HCT116 (cell line): ENCODE data around the gene CCNB2. TPM values are rescaled to one million over a fixed set of nuclear protein-coding genes. Genes with fewer than 3 reads are reported as not detected.

Experiments
- ATAC-seq: fragments of 200-7000 bp; cut with Tn5 transposase; 2 replicates; pipeline ENCODE4 v1.9.1; 2020; ENCODE audit warnings: mild to moderate bottlenecking, moderate library complexity
- BruUV-seq: library from RNA; stranded (reverse); fragments of 400-500 nt; replicated peaks from 2 replicates; lab custom pipeline; 2021; lab: Mats Ljungman, UMichigan
- CTCF ChIA-PET: fragments of 300-600 bp; sonication (Branson Sonifier 250); formaldehyde crosslinking; loops from one replicate; lab custom pipeline; 2021; ENCODE audit warnings: antibody characterized with exemption; lab: Charles Lee
- POLR2A ChIA-PET: fragments of 300-600, 350-600 bp; sonication (Branson Sonifier 250); formaldehyde crosslinking; loops from one replicate; lab custom pipeline; 2021; ENCODE audit warnings: antibody characterized with exemption; lab: Charles Lee
- RAD21 ChIA-PET, 2 experiments: fragments of 300-600 bp; sonication (Branson Sonifier 250); formaldehyde crosslinking; loops; one replicate each; lab custom pipeline; 2023; ENCODE audit warnings: low total read pairs in 2 of 2; ENCODE audit not compliant: uncharacterized antibody in 2 of 2, unreplicated experiment in 2 of 2, low non-redundant PET in 1 of 2; lab: Charles Lee
- DNase-seq: peaks from one replicate; pipeline ENCODE4 v3.0.0-alpha.2; 2010; ENCODE audit warnings: low read depth, low spot score
- H2AFZ ChIP-seq: fragments of 200-600 bp; shearing (Covaris generic), sonication (generic); 2 replicates; pipeline ENCODE4 v1.6.1; 2017; ENCODE audit warnings: low read depth, mixed run types, mixed read lengths, antibody characterized with exemption, low read length; ENCODE audit not compliant: poor library complexity, severe bottlenecking
- H3K27ac ChIP-seq: 2 replicates; pipeline ENCODE4 v1.5.1; 2012; ENCODE audit warnings: low read depth, low read length
- H3K27me3 ChIP-seq: fragments of 200-600 bp; sonication (generic); 2 replicates; pipeline ENCODE4 v1.6.1; 2016; ENCODE audit warnings: mixed run types, low read length, mixed read lengths; ENCODE audit not compliant: insufficient read depth
- H3K36me3 ChIP-seq, 2 experiments: fragments of 200-500 bp in 1 of 2; fragments of 200-600 bp in 1 of 2; sonication (Bioruptor generic) in 1 of 2; sonication (generic) in 1 of 2; 2 replicates each; pipeline versions ENCODE4 v1.5.1 to v1.6.1; 2014 to 2016; ENCODE audit warnings: low read length in 2 of 2, inconsistent platforms in 1 of 2, mixed read lengths in 1 of 2, mixed run types in 1 of 2; ENCODE audit not compliant: insufficient read depth in 2 of 2, control insufficient read depth in 1 of 2
- H3K4me1 ChIP-seq, 2 experiments: fragments of 200-600 bp in 1 of 2; sonication (generic) in 1 of 2; 2 replicates each; pipeline versions ENCODE4 v1.5.1 to v1.6.1; 2012 to 2017; ENCODE audit warnings: low read length in 2 of 2, inconsistent platforms in 1 of 2, mild to moderate bottlenecking in 1 of 2, mixed read lengths in 1 of 2, mixed run types in 1 of 2, moderate library complexity in 1 of 2; ENCODE audit not compliant: insufficient read depth in 2 of 2, control insufficient read depth in 1 of 2
- H3K4me2 ChIP-seq: fragments of 200-600 bp; sonication (generic); 2 replicates; pipeline ENCODE4 v1.6.1; 2017; ENCODE audit warnings: mixed run types, low read length, mixed read lengths
- H3K4me3 ChIP-seq, 2 experiments: fragments of 200-600 bp in 1 of 2; sonication (generic) in 1 of 2; replicated peaks in 1 of 2; 2 replicates each; pipeline ENCODE4 v1.5.1; 2011 to 2016; ENCODE audit warnings: low read length in 2 of 2, control low read depth in 1 of 2, low read depth in 1 of 2, mild to moderate bottlenecking in 1 of 2, mixed read lengths in 1 of 2, mixed run types in 1 of 2
- H3K79me2 ChIP-seq: fragments of 200-600 bp; sonication (generic); 2 replicates; pipeline ENCODE4 v1.6.1; 2017; ENCODE audit warnings: mild to moderate bottlenecking, mixed run types, low read length, moderate library complexity, mixed read lengths; ENCODE audit not compliant: insufficient read depth
- H3K9ac ChIP-seq: fragments of 200-600 bp; sonication (generic); 2 replicates; pipeline ENCODE4 v1.6.1; 2016; ENCODE audit warnings: low read length, mixed read lengths
- H3K9me2 ChIP-seq: fragments of 200-600 bp; sonication (generic), shearing (Covaris generic); 2 replicates; pipeline ENCODE4 v1.6.1; 2017; ENCODE audit warnings: mixed run types, mild to moderate bottlenecking, moderate library complexity; ENCODE audit not compliant: insufficient read depth
- H3K9me3 ChIP-seq, 2 experiments: fragments of 200-500 bp in 1 of 2; fragments of 200-600 bp in 1 of 2; sonication (Bioruptor generic) in 1 of 2; sonication (generic) in 1 of 2; 2 replicates each; pipeline ENCODE4 v1.6.1; 2014 to 2017; ENCODE audit warnings: low read length in 2 of 2, mixed read lengths in 2 of 2, inconsistent platforms in 1 of 2, low read depth in 1 of 2, mild to moderate bottlenecking in 1 of 2, mixed run types in 1 of 2, moderate library complexity in 1 of 2; ENCODE audit not compliant: control insufficient read depth in 1 of 2, insufficient read depth in 1 of 2
- H4K20me1 ChIP-seq: fragments of 200-600 bp; sonication (generic), shearing (Covaris generic); 2 replicates; pipeline ENCODE4 v1.6.1; 2017; ENCODE audit warnings: mixed run types, mild to moderate bottlenecking, moderate library complexity; ENCODE audit not compliant: insufficient read depth
- CEBPB ChIP-seq: IDR thresholded peaks from 2 replicates; pipeline ENCODE4 v1.6.1; 2012; ENCODE audit warnings: low read depth
- CTCF ChIP-seq, 3 experiments: fragments of 200-600 bp in 1 of 3; sonication (generic) in 1 of 3; IDR thresholded peaks in 2 of 3; conservative IDR thresholded peaks in 1 of 3; 2 replicates each; pipeline ENCODE4 v1.5.1; 2012 to 2017; ENCODE audit warnings: low read depth in 2 of 3, low read length in 2 of 3, antibody characterized with exemption in 1 of 3, borderline replicate concordance in 1 of 3, control low read depth in 1 of 3, mild to moderate bottlenecking in 1 of 3, mixed read lengths in 1 of 3, mixed run types in 1 of 3, moderate library complexity in 1 of 3; ENCODE audit not compliant: insufficient read depth in 1 of 3
- EGR1 ChIP-seq: IDR thresholded peaks from 2 replicates; pipeline ENCODE4 v1.6.1; 2012; ENCODE audit warnings: low read depth
- ELF1 ChIP-seq: IDR thresholded peaks from 2 replicates; pipeline ENCODE4 v1.6.1; 2012; ENCODE audit warnings: low read depth, borderline replicate concordance
- EZH2 ChIP-seq: fragments of 200-600 bp; sonication (generic); IDR thresholded peaks from 2 replicates; pipeline ENCODE4 v1.6.1; 2017; ENCODE audit warnings: antibody characterized with exemption, mixed run types
- JUND ChIP-seq: IDR thresholded peaks from 2 replicates; pipeline ENCODE4 v1.6.1; 2012
- MAX ChIP-seq: IDR thresholded peaks from 2 replicates; pipeline ENCODE4 v1.6.1; 2012
- POLR2A ChIP-seq: IDR thresholded peaks from 2 replicates; pipeline ENCODE4 v1.7.0; 2011; ENCODE audit warnings: borderline replicate concordance; ENCODE audit not compliant: insufficient read depth, insufficient read length; ENCODE audit errors: extremely low read depth
- POLR2AphosphoS5 ChIP-seq: IDR thresholded peaks from 2 replicates; pipeline ENCODE4 v1.6.1; 2011; ENCODE audit warnings: mild to moderate bottlenecking, low read depth, low read length, moderate library complexity
- RAD21 ChIP-seq: IDR thresholded peaks from 2 replicates; pipeline ENCODE4 v1.6.1; 2012; ENCODE audit warnings: low read depth, mild to moderate bottlenecking
- SP1 ChIP-seq: IDR thresholded peaks from 2 replicates; pipeline ENCODE4 v1.6.1; 2012; ENCODE audit warnings: low read depth
- SRF ChIP-seq: IDR thresholded peaks from 2 replicates; pipeline ENCODE4 v1.6.1; 2012; ENCODE audit warnings: low read depth
- TCF7L2 ChIP-seq: IDR thresholded peaks from 2 replicates; pipeline ENCODE4 v1.7.0; 2011; ENCODE audit warnings: borderline replicate concordance, inconsistent platforms; ENCODE audit not compliant: insufficient read depth, insufficient read length; ENCODE audit errors: extremely low read depth
- ZNF274 ChIP-seq: fragments of 200-500 bp; sonication (Bioruptor generic); IDR thresholded peaks from 2 replicates; pipeline ENCODE4 v1.6.1; 2014; ENCODE audit warnings: mild to moderate bottlenecking, low read depth, low read length, inconsistent platforms
- intact Hi-C: fragments of 100-400 bp; cut with micrococcal nuclease; formaldehyde crosslinking; loops from 2 replicates; pipeline ENCODE4 v1.10.0; 2022
- total RNA-seq: library from RNA; stranded (reverse); gene quantifications from one replicate; pipeline ENCODE4 v1.2.1, GENCODE V29; 2021; ENCODE audit not compliant: unreplicated experiment

CCNB2 gene
- total RNA-seq, 1 experiment from 2014 or later = 88.7 TPM

GRCh38 chr15:59152694-59153450 is 47.9 kb downstream of the CCNB2 start:
- H3K9me2 ChIP-seq = no peaks in the 10 kb centered on the region
- H3K4me3 ChIP-seq = no peak overlapping the region
- ChIA-PET RAD21 (no interaction called here), CTCF (no interaction called here), POLR2A (interaction anchor here (0.6 kb wide), 1 partner anchor 54 kb away, joined by 7 read pairs; no protein-coding TSS in a partner anchor)
- H4K20me1 ChIP-seq = no peaks in the 10 kb centered on the region
- ATAC-seq (no peak), DNase-seq (no peak)
- no peaks in the 10 kb centered on the region for H3K9me3 ChIP-seq
- H2AFZ ChIP-seq = no peak overlapping the region
- no peak overlapping the region for H3K4me2 ChIP-seq
- H3K27me3 ChIP-seq = no peaks in the 10 kb centered on the region
- H3K27ac ChIP-seq = no peak overlapping the region
- peaks cover 14 to 17% of the 10 kb centered on the region in 2 experiments for H3K36me3 ChIP-seq
- intact Hi-C loops = no loop called here
- no peaks in the 10 kb centered on the region for H3K4me1 ChIP-seq
- H3K9ac ChIP-seq = no peak overlapping the region
- no TSS peak for BruUV-seq
- TF ChIP-seq MAX = no peak
- TF ChIP-seq RAD21 = no peak
- TF ChIP-seq EZH2 = no peak
- TF ChIP-seq EGR1 = no peak
- TF ChIP-seq TCF7L2 = no peak
- TF ChIP-seq ZNF274 = no peak
- TF ChIP-seq POLR2AphosphoS5 = no peak
- no peak for TF ChIP-seq SRF
- TF ChIP-seq POLR2A = no peak
- TF ChIP-seq CEBPB = no peak
- TF ChIP-seq JUND = no peak
- no peak for TF ChIP-seq SP1
- TF ChIP-seq ELF1 = no peak
- no peak for TF ChIP-seq CTCF (IDR thresholded peaks at IDR 0.05 in 2 of 3, conservative IDR thresholded peaks at IDR 0.05 in 1 of 3; ENCODE audit: borderline replicate concordance in 1 of 3, insufficient read depth in 1 of 3, low read depth in 2 of 3, low read length in 2 of 3)
- no peaks in the 10 kb centered on the region for H3K79me2 ChIP-seq
